Activated CD4-positive, alpha-beta T cell treated with anti-CD3 and anti-CD28 coated beads, Interleukin-2, Interleukin-6, amounts not matched to agents 100 ng/mL and 50 ng/mL, durations not matched to agents 16 hours and 8 hours (primary cell): Measurements from ENCODE around the gene ANKRD55.
"Not testable (repeated sequence)": the region's sequence is repeated elsewhere in the genome, so short reads cannot be mapped to it uniquely, and the experiment has no call there.

Experiments used
- DNase-seq: peaks from one replicate; pipeline ENCODE4 v3.0.0-alpha.2; 2020

ANKRD55 gene

GRCh38 chr5:56233230-56233629, at the start of gene ANKRD55:
TSS of gene ANKRD55 (minus strand) at chr5:56233330. CDS start at chr5:56232913, 417 bp downstream.
- no peak for DNase-seq

GRCh38 chr5:56282216-56282615, 49.1 kb upstream of the ANKRD55 start:
- DNase-seq = no peak

DNA sequence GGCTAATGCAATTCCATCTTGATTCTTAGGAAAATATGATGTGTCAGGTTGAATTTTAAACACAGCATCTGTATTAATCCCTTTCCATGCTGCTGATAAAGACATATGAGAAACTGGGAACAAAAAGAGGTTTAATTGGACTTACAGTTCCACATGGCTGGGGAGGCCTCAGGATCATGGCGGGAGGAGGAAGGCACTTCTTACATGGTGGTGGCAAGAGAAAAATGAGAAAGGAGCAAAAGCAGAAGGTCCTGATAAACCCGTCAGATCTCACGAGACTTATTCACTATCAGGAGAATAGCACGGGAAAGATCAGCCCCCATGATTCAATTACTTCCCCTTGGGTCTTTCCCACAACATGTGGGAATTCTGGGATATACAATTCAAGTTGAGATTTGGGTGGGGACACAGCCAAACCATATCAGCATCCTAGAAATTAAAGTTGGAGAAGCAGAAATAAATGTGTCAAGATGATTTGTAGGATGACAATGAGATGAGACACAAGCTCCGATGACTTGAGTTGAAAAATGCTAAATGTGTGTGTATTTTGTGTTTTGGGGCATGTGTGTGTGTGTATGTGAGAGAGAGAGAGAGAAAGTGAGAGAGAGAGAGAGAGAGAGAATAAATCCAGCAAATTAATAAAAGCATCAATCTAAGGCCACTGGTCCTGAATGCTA, 48.5 kb upstream of the ANKRD55 start:
- no peak for DNase-seq

DNA sequence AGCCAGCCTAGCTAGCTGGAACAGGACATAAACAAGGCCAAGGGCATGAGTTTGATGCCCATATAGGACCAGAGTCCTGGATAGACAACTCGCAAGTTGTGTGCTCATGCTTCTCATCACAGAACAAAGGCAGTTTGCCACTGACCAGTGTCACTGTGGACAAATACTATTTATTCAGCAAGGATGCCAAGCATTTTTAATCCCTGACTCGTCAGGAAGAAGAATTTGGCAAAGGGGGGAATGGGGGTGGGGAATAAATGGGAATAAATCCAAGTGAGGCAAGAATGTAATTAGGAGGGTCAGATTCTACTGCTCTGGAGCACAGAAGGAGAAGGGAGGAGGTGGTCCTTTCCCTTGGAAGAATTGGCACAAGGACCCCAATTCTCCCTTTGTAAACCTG, 46.8 kb upstream of the ANKRD55 start:
- no peak for DNase-seq

GRCh38 chr5:56279291-56279690, 46.2 kb upstream of the ANKRD55 start:
- no peak for DNase-seq

DNA sequence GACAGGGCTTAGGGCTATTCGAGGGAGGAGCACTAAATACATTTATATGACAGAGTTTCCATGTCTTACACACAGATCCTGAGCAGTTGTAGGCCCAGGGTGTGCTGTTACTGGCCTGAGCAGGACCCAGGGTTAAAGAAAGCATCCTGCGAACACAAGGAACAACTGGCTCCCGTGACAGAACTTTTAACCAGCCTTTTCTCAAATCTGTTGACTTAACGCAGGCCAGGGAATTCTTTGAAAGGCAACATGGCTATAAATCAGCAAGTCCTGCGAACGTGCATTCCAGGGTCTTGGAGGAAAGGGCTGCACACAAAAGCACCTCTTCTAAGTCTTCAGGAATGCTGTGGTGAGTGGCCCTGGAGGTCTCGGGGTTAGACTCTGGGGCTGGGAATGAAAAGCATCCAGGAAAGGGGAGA, 45.2 kb upstream of the ANKRD55 start:
- DNase-seq = no peak

GRCh38 chr5:56277573-56277972, 44.4 kb upstream of the ANKRD55 start:
- no peak for DNase-seq

- no peak for DNase-seq
These were observed 40.3 kb upstream of the ANKRD55 start for GRCh38 chr5:56273376-56273955.

GRCh38 chr5:56272765-56273164, 39.6 kb upstream of the ANKRD55 start:
- no peak for DNase-seq

DNA sequence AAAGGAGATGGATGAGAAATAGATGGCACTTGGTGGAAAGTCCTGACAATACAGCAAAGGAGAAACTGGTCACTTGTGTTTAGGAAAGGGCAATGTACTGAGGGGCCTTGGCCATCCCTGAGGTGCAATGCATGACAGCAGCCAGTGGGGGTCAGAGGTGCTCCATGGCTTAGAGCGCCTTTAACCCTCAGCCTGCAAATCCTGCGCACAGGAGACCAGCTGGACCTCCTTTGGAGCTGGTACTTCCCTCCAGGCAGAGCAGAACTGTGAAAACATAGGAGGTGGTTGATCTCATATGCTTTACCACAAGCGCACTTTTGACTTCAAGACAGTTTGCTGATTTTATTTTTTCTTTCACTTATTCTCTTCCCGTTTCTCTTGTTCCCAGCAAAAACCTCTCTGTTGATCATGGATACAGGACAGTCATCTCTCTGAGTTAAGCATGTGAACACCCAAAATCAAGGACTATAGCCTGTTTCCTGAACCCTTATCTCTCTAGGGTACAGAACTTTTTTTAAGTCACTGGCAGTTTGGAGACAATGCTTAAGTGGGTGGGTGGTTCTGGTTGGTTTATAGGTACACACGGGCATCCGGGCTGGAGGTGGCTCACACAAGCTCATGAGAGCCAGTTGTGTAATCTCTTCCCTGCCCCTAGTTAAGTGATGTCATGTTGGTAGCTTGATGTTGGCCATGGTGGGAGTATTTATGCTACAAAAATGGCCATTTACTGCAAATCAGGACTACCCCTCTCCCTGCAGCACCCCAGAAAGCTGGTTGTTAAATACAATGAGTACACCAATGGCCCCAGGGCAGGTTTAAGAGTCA, 37.6 kb upstream of the ANKRD55 start:
- DNase-seq = peak; percentile 84

- peak; percentile 9 for DNase-seq
These were observed 36.9 kb upstream of the ANKRD55 start for GRCh38 chr5:56270058-56270457.

DNA sequence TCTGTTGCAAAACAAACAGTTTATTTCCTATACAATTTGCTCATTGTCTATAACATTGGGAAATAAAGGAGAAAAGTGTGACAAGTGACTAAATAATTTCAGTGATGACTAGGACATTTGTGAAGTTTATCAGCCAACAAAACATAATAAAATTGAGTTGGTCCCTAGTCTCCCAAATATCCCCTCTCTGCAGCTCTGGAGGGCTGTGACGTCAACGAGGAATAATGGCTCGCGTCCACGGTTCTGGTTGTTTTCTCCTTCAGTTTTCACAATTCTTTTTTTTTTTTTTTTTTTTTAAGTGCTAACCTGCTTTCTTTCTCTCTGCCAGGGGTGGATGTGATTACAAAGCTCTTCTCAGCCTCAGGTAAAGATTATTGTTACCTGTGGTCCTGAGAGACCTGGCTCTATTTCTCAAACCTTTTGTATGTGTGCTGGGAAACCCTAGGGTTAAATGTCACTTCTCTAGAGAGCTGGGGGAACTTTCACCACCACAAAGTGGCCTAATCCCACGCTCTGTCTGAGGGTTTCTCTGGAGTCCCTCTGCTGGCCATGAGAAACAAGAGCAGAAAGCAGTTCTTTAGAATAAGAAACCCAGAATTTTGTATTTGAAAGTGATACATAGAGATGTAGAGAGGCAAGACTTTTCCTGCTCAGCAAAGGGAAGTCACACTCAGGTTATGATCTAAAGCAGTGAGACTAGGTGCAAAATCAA, 36.2 kb upstream of the ANKRD55 start:
- peak; percentile 23 for DNase-seq

GRCh38 chr5:56268707-56269106, 35.6 kb upstream of the ANKRD55 start:
- not testable (repeated sequence) for DNase-seq

GRCh38 chr5:56267856-56268255, 34.7 kb upstream of the ANKRD55 start:
- DNase-seq = no peak

DNA sequence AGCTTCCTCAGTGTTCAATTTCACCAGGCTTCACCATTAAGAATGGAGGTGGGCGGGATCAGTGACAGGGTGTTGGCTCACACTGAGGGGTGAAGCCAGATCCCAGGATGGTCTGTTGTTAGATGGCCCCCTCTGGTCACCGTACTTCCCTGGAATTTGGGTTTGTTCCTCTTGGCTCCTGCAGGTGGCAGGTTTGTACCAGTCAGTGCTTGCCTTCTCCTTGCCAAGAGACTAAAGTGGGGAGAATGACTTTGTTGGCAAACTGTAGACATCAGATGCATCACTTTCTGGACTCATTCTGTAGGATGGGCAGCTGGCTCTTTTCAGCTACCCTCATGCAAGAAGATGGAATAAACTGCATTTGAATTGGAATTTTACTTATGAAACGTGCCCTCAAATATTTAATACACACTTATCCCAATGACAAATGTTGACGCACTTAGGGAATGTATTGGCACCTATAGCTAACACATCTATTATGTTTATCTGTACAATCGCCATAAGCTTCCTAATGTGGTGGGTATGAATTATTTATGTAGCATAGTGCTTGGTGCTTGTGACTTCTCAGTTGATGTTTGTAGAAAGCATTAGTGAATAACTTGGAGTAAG, 31.4 kb upstream of the ANKRD55 start:
- DNase-seq = peak; percentile 19

DNA sequence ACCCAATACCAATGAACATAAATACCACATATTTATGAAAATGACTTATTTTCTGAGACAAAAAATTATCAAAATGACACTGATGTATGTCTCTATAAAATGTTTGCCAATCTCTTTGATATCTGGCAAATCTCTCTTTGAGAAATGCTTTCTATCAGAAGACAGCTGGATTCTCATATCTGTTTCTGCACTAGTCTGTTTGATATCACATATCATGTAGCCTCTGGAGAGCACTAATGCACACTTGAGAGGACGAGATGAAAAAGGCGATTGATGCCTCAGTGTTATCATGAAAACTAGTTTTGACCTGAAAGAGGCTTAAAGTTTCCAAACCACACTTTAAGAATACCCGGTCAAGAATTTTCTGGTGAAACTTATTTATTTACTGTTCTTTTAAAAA, 29.1 kb upstream of the ANKRD55 start:
- DNase-seq = no peak

DNA sequence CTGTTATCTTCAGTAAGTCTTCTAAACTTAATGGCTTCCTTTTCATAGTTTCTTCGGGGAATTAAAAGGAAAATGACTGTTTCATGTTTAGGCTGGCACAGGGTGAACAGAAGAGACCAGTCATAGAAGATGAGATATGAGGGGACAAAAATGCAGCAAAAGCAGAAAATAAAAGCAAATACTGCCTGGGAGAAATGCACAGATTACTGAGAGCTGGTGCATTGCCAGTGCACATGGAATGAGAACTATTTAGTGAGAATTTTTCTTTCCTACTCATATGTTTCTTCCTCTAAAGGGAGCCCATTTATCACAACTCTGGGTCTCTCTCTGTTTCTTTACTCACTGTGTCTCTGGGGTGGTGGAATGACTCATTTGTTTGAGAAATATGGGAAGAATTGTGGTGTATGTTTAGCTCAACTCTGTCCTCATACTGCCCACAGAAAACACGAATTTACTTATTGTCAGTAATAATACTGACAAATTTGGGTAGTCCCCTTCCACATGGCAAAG, 25.9 kb upstream of the ANKRD55 start:
- peak; percentile 86 for DNase-seq

DNA sequence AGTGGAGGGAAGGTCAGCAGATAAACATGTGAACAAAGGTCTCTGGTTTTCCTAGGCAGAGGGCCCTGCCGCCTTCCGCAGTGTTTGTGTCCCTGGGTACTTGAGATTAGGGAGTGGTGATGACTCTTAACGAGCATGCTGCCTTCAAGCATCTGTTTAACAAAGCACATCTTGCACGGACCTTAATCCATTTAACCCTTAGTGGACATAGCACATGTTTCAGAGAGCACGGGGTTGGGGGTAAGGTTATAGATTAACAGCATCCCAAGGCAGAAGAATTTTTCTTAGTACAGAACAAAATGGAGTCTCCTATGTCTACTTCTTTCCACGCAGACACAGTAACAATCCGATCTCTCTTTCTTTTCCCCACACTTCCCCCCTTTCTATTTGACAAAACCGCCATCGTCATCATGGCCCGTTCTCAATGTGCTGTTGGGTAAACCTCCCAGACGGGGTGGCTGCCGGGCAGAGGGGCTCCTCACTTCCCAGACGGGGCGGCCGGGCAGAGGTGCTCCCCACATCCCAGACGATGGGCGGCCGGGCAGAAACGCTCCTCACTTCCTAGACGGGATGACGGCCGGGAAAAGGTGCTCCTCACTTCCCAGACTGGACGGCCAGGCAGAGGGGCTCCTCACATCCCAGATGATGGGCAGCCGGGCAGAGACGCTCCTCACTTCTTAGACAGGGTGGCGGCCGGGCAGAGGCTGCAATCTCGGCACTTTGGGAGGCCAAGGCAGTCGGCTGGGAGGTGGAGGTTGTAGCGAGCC, 24.8 kb upstream of the ANKRD55 start:
- not testable (repeated sequence) for DNase-seq

DNA sequence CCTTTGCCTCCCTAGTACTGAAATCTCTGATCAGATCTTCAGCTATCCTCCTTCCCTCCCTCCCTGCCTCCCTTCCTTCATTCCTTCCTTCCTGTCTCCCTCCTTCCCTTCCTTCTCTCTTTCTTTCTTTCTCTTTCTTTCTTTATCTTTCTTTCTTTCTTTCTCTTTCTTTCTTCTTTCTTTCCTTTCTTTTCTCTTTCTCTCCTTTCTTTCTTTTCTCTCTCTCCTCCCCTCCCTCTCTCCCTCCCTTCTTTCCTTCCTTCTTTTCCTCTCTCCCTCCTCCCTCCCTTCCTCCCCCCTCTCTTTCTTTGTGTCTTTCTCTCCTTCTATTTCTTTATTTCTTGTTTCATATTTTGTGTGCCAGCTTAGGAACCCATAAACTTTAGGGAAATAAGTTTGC, 23.9 kb upstream of the ANKRD55 start:
- DNase-seq = no peak

- no peak for DNase-seq
These were observed 22.4 kb upstream of the ANKRD55 start for GRCh38 chr5:56255502-56255901.

DNA sequence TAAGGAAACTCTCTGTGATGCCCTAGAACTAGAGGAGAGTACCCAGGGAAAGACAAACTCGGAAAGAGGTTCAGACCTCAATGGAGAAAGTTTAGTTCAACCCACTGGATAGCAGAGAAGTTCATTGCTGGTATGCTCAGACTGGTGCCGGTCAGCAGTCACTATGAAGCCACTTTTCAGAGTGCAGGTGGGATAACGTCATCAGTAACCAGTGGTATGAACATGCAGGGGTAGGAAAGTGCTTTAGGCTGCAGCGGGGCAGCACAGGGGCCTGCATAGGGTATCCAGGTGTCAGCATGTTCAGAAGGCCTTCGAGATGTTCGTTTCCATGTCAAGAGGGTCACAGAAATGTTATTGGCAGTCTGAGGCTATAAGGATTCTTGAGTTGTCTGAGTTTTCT, 20.8 kb upstream of the ANKRD55 start:
- no peak for DNase-seq

DNA sequence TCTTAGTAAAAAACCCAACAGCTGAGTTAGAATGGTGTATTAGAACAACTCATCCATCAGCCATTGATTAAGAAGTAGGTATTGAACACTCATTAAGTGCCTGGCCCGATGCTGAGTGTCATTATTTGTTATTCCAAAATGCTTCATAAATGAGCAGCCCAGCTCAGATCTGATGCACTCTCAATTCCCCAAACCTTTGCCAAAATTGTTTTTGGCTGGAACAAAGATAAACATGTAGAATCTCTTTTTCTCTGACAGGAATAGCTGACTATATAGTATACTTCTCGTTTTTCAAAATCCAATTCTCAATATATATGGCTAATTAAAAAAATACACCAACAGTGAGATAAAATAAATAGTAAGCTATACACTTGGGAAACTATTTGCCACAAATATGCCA, 20.0 kb upstream of the ANKRD55 start:
- no peak for DNase-seq
